B cell (primary cell): ENCODE data around the gene PLAA. TPM values are rescaled to one million over a fixed set of nuclear protein-coding genes. Genes with fewer than 3 reads are reported as not detected.

Experiments used
- ATAC-seq: fragments of 200-7000 bp; cut with Tn5 transposase; one replicate; pipeline ENCODE4 v1.10.0; 2021; ENCODE audit warnings: low read depth, mild to moderate bottlenecking, moderate number of reproducible peaks, moderate library complexity
- CTCF ChIA-PET: fragments of 350-600 bp; sonication (Branson Sonifier 250); formaldehyde crosslinking; loops from one replicate; lab custom pipeline; 2021; ENCODE audit warnings: antibody characterized with exemption, inconsistent platforms; lab: Charles Lee
- POLR2A ChIA-PET: fragments of 350-600 bp; sonication (Branson Sonifier 250); formaldehyde crosslinking; loops from one replicate; lab custom pipeline; 2021; ENCODE audit warnings: antibody characterized with exemption; lab: Charles Lee
- DNase-seq: peaks from one replicate; pipeline ENCODE4 v3.0.0; 2013
- H2AFZ ChIP-seq: 2 replicates; pipeline ENCODE4 v1.6.1; 2012; ENCODE audit warnings: mild to moderate bottlenecking, low read depth, low read length; ENCODE audit not compliant: insufficient read depth, poor library complexity, severe bottlenecking
- H3K27ac ChIP-seq, 2 donors: 1 replicate in 1 of 2; 2 replicates in 1 of 2; pipeline ENCODE4 v1.5.1; 2012 to 2013; ENCODE audit warnings: low read length in 2 of 2, mild to moderate bottlenecking in 2 of 2, moderate library complexity in 1 of 2
- H3K27me3 ChIP-seq, 4 experiments: fragments of 200-600 bp in 1 of 4; sonication (generic) in 1 of 4; replicated peaks in 1 of 4; 1 replicate in 2 of 4; 2 replicates in 2 of 4; pipeline versions ENCODE4 v1.6.1 to v1.7.0; 2013 to 2016; ENCODE audit warnings: low read length in 3 of 4, mild to moderate bottlenecking in 2 of 4, mixed read lengths in 1 of 4, moderate library complexity in 1 of 4; ENCODE audit not compliant: insufficient read depth in 4 of 4, control insufficient read depth in 3 of 4; ENCODE audit errors: control extremely low read depth in 1 of 4
- H3K36me3 ChIP-seq, 2 experiments: replicated peaks in 1 of 2; 1 replicate in 1 of 2; 2 replicates in 1 of 2; pipeline versions ENCODE4 v1.6.1 to v1.7.1; 2013; ENCODE audit warnings: low read length in 1 of 2; ENCODE audit not compliant: insufficient read depth in 2 of 2, control insufficient read depth in 1 of 2; ENCODE audit errors: control extremely low read depth in 1 of 2, extremely low read depth in 1 of 2
- H3K4me1 ChIP-seq, 2 donors: fragments of 200-600 bp in 1 of 2; sonication (generic) in 1 of 2; 1 replicate in 1 of 2; 2 replicates in 1 of 2; pipeline versions ENCODE4 v1.5.1 to v1.6.1; 2013 to 2017; ENCODE audit warnings: low read length in 2 of 2; ENCODE audit not compliant: control insufficient read depth in 2 of 2, insufficient read depth in 2 of 2
- H3K4me2 ChIP-seq: replicated peaks from 2 replicates; pipeline ENCODE3; 2012; ENCODE audit warnings: mild to moderate bottlenecking, low read depth, low read length; ENCODE audit not compliant: poor library complexity, severe bottlenecking
- H3K4me3 ChIP-seq, 5 experiments: fragments of 200-600 bp in 1 of 5; sonication (generic) in 1 of 5; 1 replicate in 3 of 5; 2 replicates in 2 of 5; pipeline versions ENCODE4 v1.5.1 to v1.7.0; 2011 to 2016; ENCODE audit warnings: low read length in 4 of 5, mild to moderate bottlenecking in 4 of 5, low read depth in 2 of 5, control low read depth in 1 of 5, moderate library complexity in 1 of 5; ENCODE audit not compliant: insufficient read depth in 1 of 5; ENCODE audit errors: control extremely low read depth in 1 of 5, extremely low read depth in 1 of 5
- H3K79me2 ChIP-seq: fragments of 200-600 bp; sonication (generic); one replicate; pipeline ENCODE4 v1.6.0; 2016; ENCODE audit warnings: low read length; ENCODE audit not compliant: control insufficient read depth, insufficient read depth
- H3K9ac ChIP-seq: fragments of 200-600 bp; sonication (generic); 2 replicates; pipeline ENCODE4 v1.6.1; 2017; ENCODE audit warnings: mild to moderate bottlenecking, low read length, moderate library complexity
- H3K9me3 ChIP-seq, 3 donors: one replicate each; pipeline versions ENCODE4 v1.6.1 to v1.7.1; 2013; ENCODE audit warnings: low read length in 2 of 3; ENCODE audit not compliant: control insufficient read depth in 2 of 3, insufficient read depth in 1 of 3; ENCODE audit errors: control extremely low read depth in 1 of 3
- H4K20me1 ChIP-seq: 2 replicates; pipeline ENCODE4 v1.6.0; 2012; ENCODE audit warnings: mild to moderate bottlenecking, low read length; ENCODE audit not compliant: insufficient read depth, control insufficient read depth, poor library complexity, severe bottlenecking
- H3K27ac Mint-ChIP-seq: one replicate; pipeline ENCODE4 v1.8.0; 2021; ENCODE audit warnings: mixed read lengths
- H3K27me3 Mint-ChIP-seq: one replicate; pipeline ENCODE4 v1.8.0; 2021; ENCODE audit warnings: mixed read lengths
- H3K4me1 Mint-ChIP-seq: one replicate; pipeline ENCODE4 v1.8.0; 2021; ENCODE audit warnings: mixed read lengths
- H3K4me3 Mint-ChIP-seq: one replicate; pipeline ENCODE4 v1.8.0; 2021; ENCODE audit warnings: mixed read lengths
- H3K9me3 Mint-ChIP-seq: one replicate; pipeline ENCODE4 v1.8.0; 2022; ENCODE audit warnings: mixed read lengths; ENCODE audit not compliant: insufficient read depth
- EZH2 ChIP-seq: IDR thresholded peaks from 2 replicates; pipeline ENCODE4 v1.6.1; 2012; ENCODE audit warnings: borderline replicate concordance, low read depth, mild to moderate bottlenecking, moderate library complexity, low read length; ENCODE audit not compliant: insufficient read depth, poor library complexity, severe bottlenecking
- WGBS: methylation state at CpG from one replicate; pipeline ENCODE4 v1.1.5; 2013; ENCODE audit warnings: missing lambda C conversion rate; ENCODE audit not compliant: insufficient coverage; 5-methylcytosine and 5-hydroxymethylcytosine counted together
- intact Hi-C: fragments of 100-400 bp; cut with micrococcal nuclease; formaldehyde crosslinking; loops from one replicate; pipeline ENCODE4 v1.10.0; 2022
- polyA plus RNA-seq: library from polyadenylated mRNA; depleted of rRNA; stranded (reverse); fragments of >200 nt; gene quantifications from 2 replicates; pipeline ENCODE4 v1.2.3, GENCODE V29; 2012
- total RNA-seq, 2 donors: library from RNA; stranded (reverse); fragments of 120-200 nt in 1 of 2; gene quantifications; 1 replicate in 1 of 2; 2 replicates in 1 of 2; pipeline versions ENCODE4 v1.2.3 to v1.2.4, GENCODE V29; 2013 to 2022
- TF ChIP-seq, protein P1 (sequence below): fragments of 200-600 bp; IDR thresholded peaks from one replicate; pipeline ENCODE4 v1.8.0; 2022; ENCODE audit warnings: antibody characterized with exemption, mild to moderate bottlenecking

The PLAA gene
- total and polyA plus RNA-seq, 2 donors (not counting 1 experiment from before 2014, with no cell fraction given) = 8.9 to 24.0 TPM

- ChIA-PET POLR2A (interaction anchor here (0.6 to 2.0 kb wide), 3 partner anchors 9 to 64 kb away, joined by 4 to 24 read pairs (median 5); partner anchors contain the start of genes CAAP1 and PLAA), CTCF (interaction anchor here (1.0 kb wide), 1 partner anchor 65 kb away, joined by 3 read pairs; no protein-coding TSS in a partner anchor)
- intact Hi-C loops = loop anchor here (1.0 to 5.0 kb wide), 3 partner anchors 9 to 526 kb away; partner anchors contain the start of gene PLAA
- Histone ChIP-seq H3K4me2 (peak within 1 kb of the TSS; percentile 79), H3K27ac (peak within 1 kb of the TSS; percentile 60 to 82), H3K27me3 (no peaks in the 10 kb centered on the region), H3K4me1 (peaks cover 12 to 13% of the 10 kb centered on the region in 2 donors), H3K9ac (peak within 1 kb of the TSS; percentile 75), H4K20me1 (no peaks in the 10 kb centered on the region), H2AFZ (peak within 1 kb of the TSS; percentile 84), H3K9me3 (no peaks in the 10 kb centered on the region), H3K79me2 (no peaks in the 10 kb centered on the region), H3K36me3 (no peaks in the 10 kb centered on the region), H3K4me3 (peak within 1 kb of the TSS; percentile 64 to 86 (median 83))
- TF ChIP-seq, protein P1, sequence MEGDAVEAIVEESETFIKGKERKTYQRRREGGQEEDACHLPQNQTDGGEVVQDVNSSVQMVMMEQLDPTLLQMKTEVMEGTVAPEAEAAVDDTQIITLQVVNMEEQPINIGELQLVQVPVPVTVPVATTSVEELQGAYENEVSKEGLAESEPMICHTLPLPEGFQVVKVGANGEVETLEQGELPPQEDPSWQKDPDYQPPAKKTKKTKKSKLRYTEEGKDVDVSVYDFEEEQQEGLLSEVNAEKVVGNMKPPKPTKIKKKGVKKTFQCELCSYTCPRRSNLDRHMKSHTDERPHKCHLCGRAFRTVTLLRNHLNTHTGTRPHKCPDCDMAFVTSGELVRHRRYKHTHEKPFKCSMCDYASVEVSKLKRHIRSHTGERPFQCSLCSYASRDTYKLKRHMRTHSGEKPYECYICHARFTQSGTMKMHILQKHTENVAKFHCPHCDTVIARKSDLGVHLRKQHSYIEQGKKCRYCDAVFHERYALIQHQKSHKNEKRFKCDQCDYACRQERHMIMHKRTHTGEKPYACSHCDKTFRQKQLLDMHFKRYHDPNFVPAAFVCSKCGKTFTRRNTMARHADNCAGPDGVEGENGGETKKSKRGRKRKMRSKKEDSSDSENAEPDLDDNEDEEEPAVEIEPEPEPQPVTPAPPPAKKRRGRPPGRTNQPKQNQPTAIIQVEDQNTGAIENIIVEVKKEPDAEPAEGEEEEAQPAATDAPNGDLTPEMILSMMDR = no peak
- no peak for TF ChIP-seq EZH2
- Mint-ChIP-seq H3K27ac (peak within 1 kb of the TSS; percentile 98), H3K27me3 (no peaks in the 10 kb centered on the region), H3K9me3 (no peaks in the 10 kb centered on the region), H3K4me1 (peaks cover 32% of the 10 kb centered on the region), H3K4me3 (peak within 1 kb of the TSS; percentile 98)
- DNase-seq (peak; percentile 95), ATAC-seq (peak; percentile 100)
- under 1% methylated on average over 47 of the region's 53 CpGs for WGBS
Measured at GRCh38 chr9:26955921-26956859, 9.1 kb upstream of the PLAA start, which contains the start of gene IFT74. Gene IFT74, plus strand, starts transcription at chr9:26956412. Its CDS starts 5,556 bp downstream, at chr9:26961968.
